ENCODE data around the gene UBE2B.
"Not testable (repeated sequence)": the region's sequence is repeated elsewhere in the genome, so short reads cannot be mapped to it uniquely, and the experiment has no call there.

UBE2B gene

GRCh38 chr5:134370871-134371833 lies at the start of gene UBE2B:
Gene UBE2B, plus strand, starts transcription at chr5:134371569. Its CDS starts 27 bp downstream, at chr5:134371596.
- DNase-seq (ENCODE audit: low read depth) = peak; percentile 90

- DNase-seq (ENCODE audit: low read depth) = no peak
Measured at GRCh38 chr5:134327327-134327726, 44.0 kb upstream of the UBE2B start.

GRCh38 chr5:134328619-134329018 lies 42.8 kb upstream of the UBE2B start:
- no peak for DNase-seq (ENCODE audit: low read depth)

- DNase-seq (ENCODE audit: low read depth) = not testable (repeated sequence)
Measured at GRCh38 chr5:134336833-134337232, 34.5 kb upstream of the UBE2B start.

- DNase-seq (ENCODE audit: low read depth) = not testable (repeated sequence)
Measured at GRCh38 chr5:134343500-134343899, 27.9 kb upstream of the UBE2B start.

GRCh38 chr5:134345476-134345875 lies 25.9 kb upstream of the UBE2B start:
- not testable (repeated sequence) for DNase-seq (ENCODE audit: low read depth)

- DNase-seq (ENCODE audit: low read depth) = no peak
Measured at GRCh38 chr5:134345996-134346395, 25.4 kb upstream of the UBE2B start.

GRCh38 chr5:134349463-134349862 lies 21.9 kb upstream of the UBE2B start:
- no peak for DNase-seq (ENCODE audit: low read depth)

- DNase-seq (ENCODE audit: low read depth) = no peak
Measured at GRCh38 chr5:134355681-134356080, 15.7 kb upstream of the UBE2B start.

- no peak for DNase-seq (ENCODE audit: low read depth)
Measured at GRCh38 chr5:134365604-134366003, 5.8 kb upstream of the UBE2B start.

GRCh38 chr5:134370311-134370870 lies 978 bp upstream of the UBE2B start:
- DNase-seq (ENCODE audit: low read depth) = no peak

GRCh38 chr5:134371834-134372340 lies 518 bp downstream of the UBE2B start:
- DNase-seq (ENCODE audit: low read depth) = peak; percentile 8

- DNase-seq (ENCODE audit: low read depth) = not testable (repeated sequence)
Measured at GRCh38 chr5:134373633-134374032, 2.3 kb downstream of the UBE2B start.

- DNase-seq (ENCODE audit: low read depth) = no peak
Measured at GRCh38 chr5:134374232-134374631, 2.9 kb downstream of the UBE2B start.

GRCh38 chr5:134380346-134380745 lies 9.0 kb downstream of the UBE2B start:
- DNase-seq (ENCODE audit: low read depth) = no peak

GRCh38 chr5:134382204-134382603 lies 10.8 kb downstream of the UBE2B start:
- DNase-seq (ENCODE audit: low read depth) = not testable (repeated sequence)

- no peak for DNase-seq (ENCODE audit: low read depth)
Measured at GRCh38 chr5:134383980-134384697, 12.8 kb downstream of the UBE2B start.

- DNase-seq (ENCODE audit: low read depth) = no peak
Measured at GRCh38 chr5:134387443-134387842, 16.1 kb downstream of the UBE2B start.

- DNase-seq (ENCODE audit: low read depth) = no peak
Measured at GRCh38 chr5:134392301-134392700, 20.9 kb downstream of the UBE2B start.

- DNase-seq (ENCODE audit: low read depth) = no peak
Measured at GRCh38 chr5:134394932-134395331, 23.6 kb downstream of the UBE2B start.

GRCh38 chr5:134396274-134396673 lies 24.9 kb downstream of the UBE2B start:
- no peak for DNase-seq (ENCODE audit: low read depth)

- no peak for DNase-seq (ENCODE audit: low read depth)
Measured at GRCh38 chr5:134397196-134397595, 25.8 kb downstream of the UBE2B start.
